GM21619 (cell line): ENCODE measurements around the gene TUBB4A.

ENCODE experiments used
- ATAC-seq: cut with Tn5 transposase; IDR thresholded peaks from one replicate; pipeline ENCODE4 v1.9.1; 2021; ENCODE audit not compliant: unreplicated experiment

Gene TUBB4A

DNA sequence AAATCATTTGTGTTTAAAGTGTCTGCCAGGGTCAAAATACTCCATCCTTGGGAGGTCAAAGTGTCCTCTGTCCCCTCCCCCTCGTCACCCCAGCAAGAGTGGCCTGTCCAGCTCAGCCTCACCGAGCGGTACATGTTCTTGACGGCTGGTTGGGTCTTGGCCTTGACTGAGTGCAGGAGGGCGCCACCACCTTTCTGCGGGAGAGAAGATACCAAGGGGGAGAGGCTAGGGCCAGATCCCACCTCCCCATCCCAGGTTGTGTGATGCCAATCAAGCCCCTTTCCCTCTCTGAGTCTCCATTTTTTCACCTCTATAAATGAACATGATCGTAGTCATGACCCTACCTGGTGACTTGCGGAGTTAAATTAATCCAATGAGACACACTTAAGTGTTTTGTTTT, 31.9 kb downstream of the TUBB4A start:
- ATAC-seq = no peak

DNA sequence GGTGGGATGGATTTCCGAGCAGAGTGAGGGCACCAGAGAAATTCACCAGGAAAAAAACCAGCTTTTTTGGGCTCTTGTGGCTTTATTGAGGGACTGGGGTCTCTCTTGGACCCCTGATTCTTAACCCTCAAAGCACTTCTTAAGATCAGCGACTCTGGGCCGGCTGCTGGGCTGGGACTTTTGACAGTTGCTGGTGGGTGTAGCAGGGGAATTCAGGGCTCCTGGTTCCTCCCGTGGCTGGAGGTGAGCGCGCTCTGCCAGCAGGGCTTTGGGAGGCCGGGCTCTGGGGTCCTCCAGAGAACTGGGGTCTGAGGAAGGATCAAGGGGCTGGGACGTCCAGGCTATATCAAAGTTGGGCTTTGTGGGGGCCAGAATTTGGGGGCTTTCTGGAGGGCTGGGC, 34.7 kb downstream of the TUBB4A start:
- ATAC-seq = no peak

DNA sequence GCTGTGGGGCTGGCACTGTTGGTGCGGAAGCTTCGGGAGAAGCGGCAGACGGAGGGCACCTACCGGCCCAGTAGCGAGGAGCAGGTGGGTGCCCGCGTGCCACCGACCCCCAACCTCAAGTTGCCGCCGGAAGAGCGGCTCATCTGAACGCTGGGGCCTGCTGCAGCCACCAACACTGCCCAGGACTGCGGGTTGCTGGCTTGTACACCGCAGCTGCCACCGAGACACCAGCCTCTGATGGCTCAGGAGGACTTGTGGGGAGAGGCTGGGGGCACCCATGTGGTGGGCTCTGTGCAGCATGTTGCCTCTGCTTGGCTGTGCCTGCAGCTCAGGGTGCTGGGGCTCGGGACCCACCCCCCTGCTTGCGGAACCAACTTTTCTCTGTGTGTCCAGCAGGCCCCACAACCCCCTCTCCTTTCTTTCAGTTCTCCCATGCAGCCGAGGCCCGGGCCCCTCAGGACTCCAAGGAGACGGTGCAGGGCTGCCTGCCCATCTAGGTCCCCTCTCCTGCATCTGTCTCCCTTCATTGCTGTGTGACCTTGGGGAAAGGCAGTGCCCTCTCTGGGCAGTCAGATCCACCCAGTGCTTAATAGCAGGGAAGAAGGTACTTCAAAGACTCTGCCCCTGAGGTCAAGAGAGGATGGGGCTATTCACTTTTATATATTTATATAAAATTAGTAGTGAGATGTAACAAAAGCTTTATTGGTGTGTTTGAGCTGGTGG, 35.4 kb downstream of the TUBB4A start:
- ATAC-seq = no peak

DNA sequence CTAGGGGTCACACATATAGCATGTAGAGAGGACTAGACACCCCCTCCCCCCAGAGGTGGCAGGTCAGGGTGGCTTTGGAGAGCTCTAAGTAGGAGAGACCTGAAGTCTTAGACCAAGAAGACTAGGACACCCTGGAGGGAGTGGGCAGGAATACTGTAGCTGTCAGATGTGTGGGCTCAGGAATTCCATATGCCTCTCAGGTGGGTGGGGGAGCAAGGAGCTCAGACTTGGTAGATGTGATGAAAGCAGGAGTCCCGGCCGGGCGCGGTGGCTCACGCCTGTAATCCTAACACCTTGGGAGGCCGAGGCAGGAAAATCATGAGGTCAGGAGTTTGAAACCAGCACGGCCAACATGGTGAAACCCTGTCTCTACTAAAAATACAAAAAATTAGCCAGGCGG, 36.4 kb downstream of the TUBB4A start:
- ATAC-seq = no peak

DNA sequence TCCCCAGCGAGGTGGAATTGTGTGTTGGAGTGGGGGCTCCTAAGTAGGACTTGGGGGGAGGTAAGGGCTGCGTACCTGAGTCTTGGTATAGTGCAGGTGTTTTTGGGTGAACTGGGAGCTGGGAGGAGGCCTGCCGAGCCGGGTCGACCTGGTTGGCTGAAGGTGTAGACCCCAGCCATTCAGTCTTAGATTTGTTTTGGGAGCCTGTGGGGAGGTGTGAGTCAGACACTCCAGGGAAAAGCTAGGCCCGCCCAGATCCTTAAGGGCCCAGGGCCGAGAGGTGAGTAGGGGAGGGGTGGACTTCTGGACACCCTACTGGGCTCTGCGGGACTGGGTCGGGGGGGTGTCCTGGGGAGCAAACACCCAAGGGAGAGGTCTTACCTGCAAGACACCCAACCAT, 37.1 kb downstream of the TUBB4A start:
- no peak for ATAC-seq

DNA sequence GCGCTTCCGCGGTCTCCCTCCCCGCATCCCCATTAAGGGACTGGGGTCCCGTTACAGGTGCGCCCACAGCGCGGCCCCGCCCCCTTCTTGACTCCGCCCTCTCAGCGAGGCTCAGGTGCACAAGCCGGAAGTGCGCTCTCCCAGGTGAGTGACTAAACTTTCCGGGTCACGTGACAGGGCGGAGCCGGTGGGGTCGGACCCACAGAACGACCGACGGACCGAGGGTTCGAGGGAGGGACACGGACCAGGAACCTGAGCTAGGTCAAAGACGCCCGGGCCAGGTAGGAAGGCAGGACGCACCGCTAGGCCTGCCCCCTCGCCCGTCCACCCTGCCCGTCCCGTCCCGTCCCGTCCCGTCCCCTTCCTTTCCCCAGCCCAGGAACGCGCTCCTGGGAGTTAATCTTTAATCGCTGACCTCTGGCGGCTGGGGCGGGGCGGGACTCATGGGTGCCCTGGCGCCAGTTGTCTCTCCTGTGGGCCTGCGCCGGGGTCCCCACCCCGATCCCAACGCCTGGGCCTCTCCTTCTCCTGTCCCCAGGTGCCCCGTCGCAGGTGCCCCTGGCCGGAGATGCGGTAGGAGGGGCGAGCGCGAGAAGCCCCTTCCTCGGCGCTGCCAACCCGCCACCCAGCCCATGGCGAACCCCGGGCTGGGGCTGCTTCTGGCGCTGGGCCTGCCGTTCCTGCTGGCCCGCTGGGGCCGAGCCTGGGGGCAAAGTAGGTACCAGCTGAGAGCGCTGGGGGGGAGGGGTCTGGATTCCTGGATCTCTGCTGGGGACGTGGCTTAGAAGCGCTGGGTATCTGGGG, 37.8 kb downstream of the TUBB4A start, which contains the start of gene CRB3:
Gene CRB3, plus strand, starts transcription at position 202 of the 804 bp plus-strand sequence. Its CDS starts 431 bp downstream, at position 633.
- no peak for ATAC-seq

DNA sequence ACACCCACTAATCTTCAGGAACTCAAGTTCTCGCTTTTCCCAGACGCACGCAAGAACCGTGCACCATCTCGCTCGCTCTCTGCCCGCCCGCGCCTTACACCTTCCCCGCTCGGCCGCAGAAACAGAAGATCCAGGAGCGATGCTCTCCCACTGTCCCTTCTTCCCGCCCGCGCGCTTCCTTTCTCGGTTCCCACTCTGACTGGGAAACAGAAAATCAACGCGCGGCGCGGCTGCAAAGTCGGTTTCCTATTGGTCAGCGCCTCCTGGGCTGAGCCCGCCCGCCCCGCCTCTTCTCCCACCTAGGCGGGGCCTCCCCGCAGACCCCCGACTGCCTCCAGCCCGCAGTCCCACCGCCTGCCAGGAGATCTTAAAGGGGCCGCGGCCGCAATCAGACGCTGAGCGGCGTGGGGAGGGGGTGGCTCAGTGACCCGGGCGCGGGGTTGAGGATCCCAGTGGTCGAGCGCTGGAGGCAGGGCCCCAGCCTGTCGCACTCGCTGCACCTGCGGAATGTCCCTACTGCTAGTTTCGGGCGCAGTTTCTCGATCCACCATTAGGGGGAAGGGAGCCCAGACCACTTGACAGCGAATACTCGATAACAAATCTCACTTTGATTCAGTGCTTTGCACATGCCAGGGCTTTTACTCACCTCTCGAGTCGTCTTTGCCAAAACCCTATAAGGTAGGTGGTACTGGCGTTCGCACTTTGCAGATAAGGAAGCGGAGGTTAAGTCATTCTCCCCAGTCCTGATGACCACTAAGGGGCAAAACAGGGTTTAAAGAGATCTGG, 41.8 kb downstream of the TUBB4A start:
- peak; percentile 61 for ATAC-seq

DNA sequence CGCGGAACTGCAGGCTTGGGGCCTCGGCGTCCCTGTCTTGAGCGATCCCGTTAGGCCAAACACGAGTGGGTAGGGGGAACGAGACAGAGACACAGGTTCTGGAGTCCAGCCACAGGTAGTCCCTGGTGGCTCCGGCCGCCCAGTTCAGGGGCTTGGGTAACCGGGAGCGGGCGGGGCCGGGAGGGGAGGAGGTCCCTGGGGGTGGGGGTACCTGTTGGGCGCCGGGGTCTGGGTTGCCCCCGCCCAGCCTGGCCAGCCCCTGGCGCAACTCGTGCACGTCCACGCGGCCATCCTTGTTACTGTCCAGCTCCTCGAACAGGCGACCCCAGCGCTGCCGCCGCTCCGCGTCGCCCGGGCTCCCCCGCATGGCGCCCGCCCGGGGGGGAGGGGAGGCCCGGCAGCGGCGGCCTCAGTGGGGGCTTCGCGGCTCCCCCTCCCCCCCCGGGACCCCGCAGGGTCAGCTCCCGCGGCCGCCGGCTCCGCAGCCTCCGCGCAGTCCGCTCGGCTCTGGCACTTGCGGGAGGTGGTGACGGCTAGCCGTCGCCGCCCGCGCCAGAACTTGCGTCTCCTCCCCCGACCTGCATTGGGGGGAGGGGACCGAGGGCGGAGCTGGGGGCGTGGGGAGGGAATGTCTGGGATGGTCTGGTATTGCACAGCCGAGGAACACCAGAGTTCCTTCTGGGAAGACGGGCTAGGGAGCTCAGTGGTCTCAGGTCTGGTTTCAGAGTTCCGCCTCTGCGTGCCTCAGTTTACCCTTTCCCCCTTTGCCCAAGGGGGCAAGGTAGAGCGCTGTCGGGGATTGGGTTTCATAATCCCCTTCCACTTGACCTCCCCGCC, 42.6 kb downstream of the TUBB4A start, which contains the start of gene SLC25A23:
Gene SLC25A23, minus strand, starts transcription at position 531 of the 837 bp plus-strand sequence. Its CDS starts 164 bp downstream, at position 367.
- ATAC-seq = peak; percentile 16

DNA sequence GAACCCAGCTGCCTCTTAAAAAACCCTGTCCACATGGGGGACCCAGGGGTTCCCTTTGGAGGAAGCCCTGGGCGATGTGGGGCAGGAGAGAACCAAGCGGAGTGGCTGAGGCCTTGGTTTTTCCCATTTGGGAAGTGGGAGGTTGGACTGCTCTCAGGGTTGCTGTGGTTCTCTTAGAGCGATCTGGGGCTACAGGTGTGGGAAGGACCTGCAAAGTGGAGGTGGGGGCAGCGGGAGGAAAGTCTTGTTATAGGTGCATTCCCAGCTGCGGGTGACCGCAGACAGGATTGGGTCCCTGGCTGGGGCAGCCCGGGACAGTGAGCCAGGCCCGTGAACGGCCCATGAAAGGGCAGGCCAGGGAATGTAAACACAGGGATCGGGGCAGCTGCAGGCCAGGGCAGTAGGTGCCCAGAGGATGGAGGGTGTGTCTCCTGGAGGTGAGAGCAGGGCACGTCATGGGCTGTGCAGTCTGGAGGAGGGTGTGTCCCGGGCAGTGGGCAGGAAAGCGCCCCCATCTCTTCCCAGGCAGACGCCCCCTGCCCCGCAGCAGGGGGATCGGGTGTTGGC, 43.3 kb downstream of the TUBB4A start:
- no peak for ATAC-seq

DNA sequence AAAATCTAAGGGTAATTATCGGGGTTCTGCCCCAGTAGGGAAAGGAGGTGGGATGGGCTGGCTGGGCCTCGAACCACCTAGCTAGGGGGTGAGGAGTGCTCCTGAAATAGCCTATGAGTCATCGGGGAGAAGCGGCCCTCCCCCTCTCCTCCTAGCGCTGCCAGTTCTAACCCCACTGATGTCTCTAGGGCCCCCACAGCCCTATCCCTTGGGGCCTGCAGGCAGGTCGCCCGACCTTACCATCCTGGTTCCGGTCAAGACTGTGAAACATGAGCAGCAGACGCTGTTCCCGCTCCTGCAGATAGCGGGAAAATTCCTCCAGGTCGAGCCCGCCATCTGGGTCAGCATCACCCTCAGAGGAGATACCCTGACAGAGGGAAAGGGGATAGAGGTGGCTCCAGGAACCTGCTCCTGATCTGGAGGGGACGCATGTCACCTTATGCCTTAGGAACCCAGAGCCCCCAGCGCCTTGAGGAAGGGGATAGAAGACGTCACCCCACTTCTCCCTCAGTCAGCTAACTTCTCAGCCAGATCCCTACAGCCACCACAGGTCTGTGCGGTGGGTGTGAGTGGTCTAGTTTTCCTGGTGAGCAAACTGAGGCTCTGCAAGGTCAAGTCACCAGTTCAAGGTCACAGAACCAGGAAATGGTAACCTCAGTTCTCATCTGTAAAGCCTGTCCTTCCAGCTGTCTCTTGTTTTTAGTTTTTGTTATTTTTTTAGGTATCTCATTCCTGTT, 44.0 kb downstream of the TUBB4A start:
- ATAC-seq = no peak

DNA sequence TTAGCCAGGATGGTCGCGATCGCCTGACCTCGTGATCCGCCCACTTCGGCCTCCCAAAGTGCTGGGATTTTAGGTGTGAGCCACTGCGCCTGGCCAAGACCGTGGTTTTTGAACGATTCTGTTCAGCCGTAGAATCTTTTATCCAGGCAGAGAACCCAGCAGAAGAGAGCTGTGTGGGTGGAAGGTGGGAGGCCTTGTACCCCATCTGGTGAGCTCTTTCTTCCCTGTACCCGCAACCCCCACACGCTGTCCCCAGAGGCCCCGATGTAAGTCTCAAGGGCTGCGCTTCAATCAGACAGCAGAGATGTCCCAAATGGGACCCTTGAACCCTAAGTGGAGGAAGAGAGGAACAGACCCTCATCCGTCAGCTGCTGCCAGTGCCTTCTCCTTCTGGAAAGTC, 46.2 kb downstream of the TUBB4A start:
- no peak for ATAC-seq

DNA sequence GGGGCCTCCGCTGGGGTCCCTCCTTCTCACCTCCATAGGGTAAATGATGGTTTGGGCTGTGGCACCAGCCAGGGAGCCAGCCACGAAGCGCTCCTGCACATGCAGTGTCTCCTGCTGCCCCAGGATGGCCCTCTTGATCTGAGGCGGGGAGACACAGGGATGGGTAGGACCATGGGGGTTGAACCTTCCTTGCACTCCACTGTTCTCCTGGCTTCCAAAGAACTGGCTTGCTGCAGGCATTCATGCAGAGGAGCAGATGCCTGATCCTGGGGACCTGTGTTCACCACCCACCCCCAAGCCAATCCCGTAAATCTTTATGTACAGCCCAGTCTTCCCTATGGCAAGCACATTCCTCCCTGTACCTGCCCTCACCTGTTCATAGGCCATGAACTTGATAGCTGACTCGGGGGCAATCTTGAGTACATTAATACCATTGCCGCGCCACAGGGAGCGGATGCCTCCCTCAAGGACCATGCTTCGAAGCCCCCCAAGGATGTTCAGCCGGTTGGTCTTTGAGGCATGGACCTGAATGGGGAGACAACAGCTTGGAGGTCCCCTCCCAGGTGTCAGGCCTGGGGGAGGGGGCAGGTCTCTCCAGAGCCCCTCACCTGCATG, 48.1 kb downstream of the TUBB4A start:
- ATAC-seq = no peak

DNA sequence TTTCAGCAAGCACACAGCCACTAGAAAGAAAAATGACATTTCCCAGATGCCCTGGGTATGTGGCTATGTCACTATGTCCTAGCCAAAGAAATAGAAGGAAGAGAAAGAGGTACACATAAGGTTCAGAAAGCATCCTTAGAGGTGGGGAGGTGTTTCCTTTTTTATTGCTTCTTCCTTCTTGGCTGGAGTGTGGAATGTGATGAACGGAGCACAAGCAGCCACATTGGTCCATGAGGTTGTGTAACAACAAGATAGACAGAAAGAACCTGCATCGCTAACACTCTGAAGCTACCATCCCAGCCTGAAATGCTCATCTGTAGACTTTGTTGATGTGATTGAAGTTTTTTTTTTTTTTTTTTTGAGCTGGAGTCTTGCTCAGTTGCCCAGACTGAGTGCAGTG, 49.2 kb downstream of the TUBB4A start:
- ATAC-seq = no peak

DNA sequence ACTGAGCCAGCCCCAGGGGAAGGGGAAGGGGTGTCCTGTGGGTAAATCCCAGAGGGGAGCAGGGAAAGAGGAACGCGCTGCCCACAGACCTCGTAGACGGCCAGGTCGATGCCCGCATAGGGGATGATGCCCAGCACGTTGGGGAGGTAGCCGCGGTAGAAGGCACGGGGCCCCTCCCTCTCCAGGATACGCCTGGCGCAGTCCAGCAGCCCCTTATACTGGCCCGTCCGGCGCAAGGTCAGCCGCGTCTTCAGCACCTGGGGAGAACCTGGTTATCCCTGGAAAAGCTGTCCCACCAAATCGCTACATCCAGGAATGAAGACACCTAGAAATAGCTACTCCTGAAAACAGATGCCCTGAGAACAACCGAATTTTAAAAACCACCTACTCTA, 49.9 kb downstream of the TUBB4A start:
- no peak for ATAC-seq

DNA sequence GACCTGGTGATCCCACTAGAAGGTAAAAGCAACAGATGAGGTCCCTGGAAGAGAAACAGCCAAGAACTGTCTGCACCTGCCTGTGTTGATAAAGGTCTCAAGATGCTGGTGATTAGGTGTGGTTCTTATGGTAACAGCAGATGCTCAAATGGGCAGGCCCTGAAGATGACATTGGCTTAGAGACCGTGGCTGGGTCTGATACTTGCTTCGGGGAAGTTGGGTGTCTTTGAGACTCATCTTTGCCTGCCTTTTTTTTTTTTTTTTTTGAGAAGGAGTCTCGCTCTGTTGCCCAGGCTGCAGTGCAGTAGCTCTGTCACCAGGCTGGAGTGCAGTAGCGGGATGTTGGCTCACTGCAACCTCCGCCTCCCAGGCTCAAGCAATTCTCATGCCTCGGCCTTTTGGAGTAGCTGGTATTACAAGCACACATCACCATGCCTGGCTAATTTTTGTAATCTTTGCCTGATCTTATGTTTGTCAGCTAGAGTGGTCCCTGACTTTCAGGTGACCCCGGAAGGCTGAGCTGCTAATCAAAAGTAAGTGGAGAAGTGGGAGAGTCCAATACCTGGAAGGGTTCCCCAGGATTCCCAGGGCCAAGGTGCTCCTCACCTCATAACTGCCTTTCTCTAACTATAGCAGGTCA, 50.4 kb downstream of the TUBB4A start:
- ATAC-seq = no peak

DNA sequence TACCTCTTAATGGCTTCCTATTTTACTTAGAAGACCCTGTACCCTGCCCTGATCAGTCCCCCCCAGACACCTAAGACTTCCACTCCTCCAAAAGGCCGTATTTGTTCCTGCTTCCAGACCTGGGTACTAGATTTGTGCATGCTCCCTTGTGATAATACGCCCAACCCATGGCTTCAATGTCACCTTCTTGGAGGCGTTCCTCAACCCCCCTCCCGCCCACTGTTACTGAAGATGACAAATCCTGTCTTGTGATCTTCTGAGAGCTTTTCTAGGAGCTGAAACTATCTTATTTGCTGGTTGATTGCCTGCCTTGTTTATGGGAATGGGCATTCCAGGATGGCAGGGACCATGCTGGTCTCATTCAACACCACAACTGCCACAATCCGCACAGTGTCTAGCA, 51.9 kb downstream of the TUBB4A start:
- no peak for ATAC-seq

DNA sequence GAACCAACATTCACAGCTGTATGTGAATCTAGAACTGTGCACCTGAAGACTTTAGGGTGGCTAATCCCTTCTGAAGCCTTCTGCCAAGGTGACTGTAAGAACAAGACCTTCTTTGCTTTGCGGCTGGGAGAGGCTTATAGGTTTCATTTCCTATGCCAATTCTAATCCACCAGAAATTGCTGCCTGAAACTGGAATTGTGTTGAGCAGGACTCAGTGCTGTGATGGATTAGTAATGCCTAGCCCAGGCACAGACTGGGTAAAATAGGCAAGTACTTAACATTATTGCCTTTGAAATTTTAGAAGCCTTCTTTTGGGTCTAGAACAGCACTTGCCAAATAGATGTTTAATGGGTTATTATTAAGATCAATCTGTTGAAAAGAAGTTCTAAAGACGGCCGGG, 54.1 kb downstream of the TUBB4A start:
- no peak for ATAC-seq

DNA sequence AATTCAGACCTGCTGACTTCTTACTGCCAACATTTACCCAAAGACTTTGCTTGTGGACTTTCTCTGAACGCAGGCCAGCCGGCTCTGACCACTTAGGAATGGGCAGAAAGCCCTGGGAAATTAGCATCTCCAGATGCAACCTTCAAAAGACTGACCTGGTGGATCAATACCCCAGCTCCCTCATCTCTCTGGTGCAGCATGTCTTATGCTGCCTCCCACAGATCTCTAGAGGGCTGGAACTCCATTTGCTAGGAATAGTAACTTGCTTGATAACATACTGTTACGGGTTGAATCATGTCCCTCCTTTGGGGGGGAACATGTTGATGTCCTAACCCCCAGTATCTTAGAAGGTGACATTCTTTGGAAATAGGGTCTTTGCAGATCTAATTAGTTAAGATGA, 55.7 kb downstream of the TUBB4A start:
- ATAC-seq = no peak
